HFF-Myc (cell line): Measurements from ENCODE around the gene GRIN1.

Experiments
- DNase-seq: peaks from one replicate; pipeline ENCODE4 v3.0.0-alpha.2; 2011; ENCODE audit warnings: low read depth; ENCODE audit errors: extremely low read depth
- H3K4me3 ChIP-seq: replicated peaks from 2 replicates; pipeline ENCODE4 v1.5.1; 2011; ENCODE audit warnings: low read depth, mild to moderate bottlenecking, control low read depth, low read length
- TF ChIP-seq, protein P1 (sequence below): IDR thresholded peaks from 2 replicates; pipeline ENCODE4 v1.5.1; 2012; ENCODE audit warnings: mild to moderate bottlenecking, low read depth, low read length, control low read depth; ENCODE audit errors: missing control alignments

Gene GRIN1

DNA sequence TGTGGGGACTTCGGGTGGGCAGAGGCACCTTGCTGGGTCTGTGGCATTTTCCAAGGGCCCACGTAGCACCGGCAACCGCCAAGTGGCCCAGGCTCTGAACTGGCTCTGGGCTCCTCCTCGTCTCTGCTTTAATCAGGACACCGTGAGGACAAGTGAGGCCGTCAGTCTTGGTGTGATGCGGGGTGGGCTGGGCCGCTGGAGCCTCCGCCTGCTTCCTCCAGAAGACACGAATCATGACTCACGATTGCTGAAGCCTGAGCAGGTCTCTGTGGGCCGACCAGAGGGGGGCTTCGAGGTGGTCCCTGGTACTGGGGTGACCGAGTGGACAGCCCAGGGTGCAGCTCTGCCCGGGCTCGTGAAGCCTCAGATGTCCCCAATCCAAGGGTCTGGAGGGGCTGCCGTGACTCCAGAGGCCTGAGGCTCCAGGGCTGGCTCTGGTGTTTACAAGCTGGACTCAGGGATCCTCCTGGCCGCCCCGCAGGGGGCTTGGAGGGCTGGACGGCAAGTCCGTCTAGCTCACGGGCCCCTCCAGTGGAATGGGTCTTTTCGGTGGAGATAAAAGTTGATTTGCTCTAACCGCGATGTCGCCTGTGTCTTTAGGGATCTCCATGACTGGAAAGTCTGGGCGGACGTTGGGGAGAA lies 30.2 kb upstream of the GRIN1 start:
- DNase-seq = no peak
- TF ChIP-seq, protein P1, sequence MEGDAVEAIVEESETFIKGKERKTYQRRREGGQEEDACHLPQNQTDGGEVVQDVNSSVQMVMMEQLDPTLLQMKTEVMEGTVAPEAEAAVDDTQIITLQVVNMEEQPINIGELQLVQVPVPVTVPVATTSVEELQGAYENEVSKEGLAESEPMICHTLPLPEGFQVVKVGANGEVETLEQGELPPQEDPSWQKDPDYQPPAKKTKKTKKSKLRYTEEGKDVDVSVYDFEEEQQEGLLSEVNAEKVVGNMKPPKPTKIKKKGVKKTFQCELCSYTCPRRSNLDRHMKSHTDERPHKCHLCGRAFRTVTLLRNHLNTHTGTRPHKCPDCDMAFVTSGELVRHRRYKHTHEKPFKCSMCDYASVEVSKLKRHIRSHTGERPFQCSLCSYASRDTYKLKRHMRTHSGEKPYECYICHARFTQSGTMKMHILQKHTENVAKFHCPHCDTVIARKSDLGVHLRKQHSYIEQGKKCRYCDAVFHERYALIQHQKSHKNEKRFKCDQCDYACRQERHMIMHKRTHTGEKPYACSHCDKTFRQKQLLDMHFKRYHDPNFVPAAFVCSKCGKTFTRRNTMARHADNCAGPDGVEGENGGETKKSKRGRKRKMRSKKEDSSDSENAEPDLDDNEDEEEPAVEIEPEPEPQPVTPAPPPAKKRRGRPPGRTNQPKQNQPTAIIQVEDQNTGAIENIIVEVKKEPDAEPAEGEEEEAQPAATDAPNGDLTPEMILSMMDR = no peak
- H3K4me3 ChIP-seq = no peak overlapping the region

DNA sequence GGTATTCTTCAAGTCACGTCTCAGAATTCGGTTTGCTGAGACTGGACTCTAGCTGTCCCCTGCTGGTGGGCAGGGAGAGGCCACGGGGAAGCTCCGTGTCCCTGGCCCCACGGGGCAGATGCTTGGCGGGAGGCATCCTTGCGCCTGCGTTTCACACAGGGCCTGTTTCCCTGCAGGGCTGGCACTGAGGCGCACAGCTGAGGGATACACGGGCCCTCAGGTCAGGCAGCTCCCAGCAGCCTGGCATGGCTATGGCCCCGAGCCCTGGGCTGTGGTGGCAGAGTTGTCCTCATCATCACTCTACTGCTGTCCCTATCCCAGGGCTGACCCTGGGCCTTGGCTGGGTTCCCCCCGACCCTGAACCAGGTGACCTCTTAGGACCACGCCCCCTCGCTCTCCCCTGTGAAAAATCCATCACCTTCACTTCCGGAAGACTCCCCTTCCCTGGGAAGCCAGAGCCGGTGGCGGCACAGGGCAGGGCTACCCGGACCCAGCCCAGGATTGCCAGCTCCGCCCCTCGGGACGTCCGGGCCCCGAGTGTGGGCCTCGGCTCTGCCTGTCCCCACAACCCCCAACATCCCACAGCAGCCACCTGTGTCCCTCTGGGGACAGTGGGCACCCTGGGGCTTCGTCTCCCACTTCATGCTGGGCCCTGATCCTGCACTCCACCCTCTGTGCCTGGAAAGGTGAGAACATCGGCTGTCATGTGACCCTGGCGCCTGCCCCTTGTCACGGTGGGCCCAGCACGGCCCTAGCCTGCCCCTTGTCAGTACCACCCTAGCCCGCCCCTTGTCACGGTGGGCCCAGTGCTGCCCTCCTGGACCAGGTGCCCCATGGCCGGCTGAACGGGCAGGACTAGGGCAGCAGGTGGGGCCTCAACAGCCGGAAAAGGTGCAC lies 29.5 kb upstream of the GRIN1 start:
- TF ChIP-seq, protein P1 = peak; percentile 5
- H3K4me3 ChIP-seq = no peak overlapping the region
- no peak for DNase-seq

DNA sequence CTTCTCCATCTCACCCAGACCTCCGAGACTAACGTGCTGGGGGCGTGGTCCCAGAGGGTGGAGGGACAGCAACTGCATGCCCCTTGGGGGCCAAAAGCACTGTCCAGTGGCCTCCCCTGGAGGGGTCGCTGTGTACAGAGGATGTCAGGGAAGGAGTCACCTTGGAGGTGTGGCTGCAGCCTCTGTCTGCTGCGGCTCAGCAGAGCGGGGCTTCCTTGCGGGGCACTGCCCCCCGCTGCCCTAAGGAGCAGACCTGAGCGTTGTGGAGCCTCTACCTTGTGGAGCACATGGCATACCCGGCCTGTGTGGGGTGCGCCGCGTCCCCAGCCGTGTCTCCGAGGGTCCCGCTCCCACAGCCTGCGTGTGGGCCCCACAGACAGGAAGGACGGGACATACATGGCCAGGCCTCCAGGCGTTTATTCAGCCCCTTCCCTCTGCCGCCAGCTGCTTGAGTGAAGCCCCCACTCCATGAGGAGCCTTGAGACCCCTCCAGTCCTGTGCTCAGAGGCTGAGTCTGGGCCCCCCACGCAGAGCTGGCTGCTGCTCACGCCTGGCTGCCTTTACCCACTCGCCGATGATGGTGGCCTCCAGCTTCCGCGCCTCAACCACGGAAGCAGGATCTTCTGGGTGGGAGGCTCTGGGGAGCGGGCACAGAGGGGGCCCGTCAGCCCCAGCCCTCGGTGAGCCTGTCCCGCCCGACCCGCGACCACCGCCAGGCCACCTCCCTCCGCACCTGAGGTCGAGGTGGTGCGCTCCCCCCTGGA lies 28.6 kb upstream of the GRIN1 start:
- TF ChIP-seq, protein P1 = no peak
- H3K4me3 ChIP-seq = no peak overlapping the region
- DNase-seq = no peak

DNA sequence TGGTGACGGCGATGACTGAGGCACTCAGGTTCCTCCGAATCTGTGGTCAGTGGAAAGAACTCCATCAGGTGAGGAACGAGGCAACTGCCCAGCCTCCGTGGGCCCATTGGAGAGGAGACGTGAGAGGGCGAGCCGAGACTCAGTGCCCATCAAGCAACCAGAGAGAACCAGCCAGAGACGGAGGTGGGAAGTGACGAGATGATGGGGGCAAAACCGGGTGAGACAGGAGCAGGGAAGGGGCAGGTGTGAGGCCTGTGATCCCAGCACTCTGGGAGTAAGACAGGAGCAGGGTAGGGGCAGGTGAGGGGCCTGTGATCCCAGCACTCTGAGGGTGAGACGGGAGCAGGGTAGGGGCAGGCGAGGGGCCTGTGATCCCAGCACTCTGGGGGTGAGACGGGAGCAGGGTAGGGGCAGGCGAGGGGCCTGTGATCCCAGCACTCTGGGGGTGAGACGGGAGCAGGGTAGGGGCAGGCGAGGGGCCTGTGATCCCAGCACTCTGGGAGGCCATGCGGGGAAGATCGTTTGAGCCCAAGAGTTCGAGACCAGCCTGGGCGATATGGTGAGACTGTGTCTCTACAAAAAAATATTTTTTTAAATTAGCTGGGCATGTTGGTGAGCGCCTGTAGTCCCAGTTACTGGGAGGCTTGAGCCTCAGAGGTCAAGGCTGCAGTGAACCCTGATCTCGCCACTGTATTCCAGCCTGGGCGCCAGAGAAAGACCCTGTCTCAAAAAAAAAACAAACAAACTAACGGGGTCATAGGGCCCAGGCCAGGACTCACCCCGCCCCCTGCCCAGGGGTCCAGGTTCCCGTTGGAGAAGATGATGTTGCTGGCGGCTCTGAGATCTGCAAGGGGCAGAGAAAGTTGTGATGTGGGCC lies 27.8 kb upstream of the GRIN1 start:
- DNase-seq = no peak
- TF ChIP-seq, protein P1 = no peak
- no peak overlapping the region for H3K4me3 ChIP-seq

DNA sequence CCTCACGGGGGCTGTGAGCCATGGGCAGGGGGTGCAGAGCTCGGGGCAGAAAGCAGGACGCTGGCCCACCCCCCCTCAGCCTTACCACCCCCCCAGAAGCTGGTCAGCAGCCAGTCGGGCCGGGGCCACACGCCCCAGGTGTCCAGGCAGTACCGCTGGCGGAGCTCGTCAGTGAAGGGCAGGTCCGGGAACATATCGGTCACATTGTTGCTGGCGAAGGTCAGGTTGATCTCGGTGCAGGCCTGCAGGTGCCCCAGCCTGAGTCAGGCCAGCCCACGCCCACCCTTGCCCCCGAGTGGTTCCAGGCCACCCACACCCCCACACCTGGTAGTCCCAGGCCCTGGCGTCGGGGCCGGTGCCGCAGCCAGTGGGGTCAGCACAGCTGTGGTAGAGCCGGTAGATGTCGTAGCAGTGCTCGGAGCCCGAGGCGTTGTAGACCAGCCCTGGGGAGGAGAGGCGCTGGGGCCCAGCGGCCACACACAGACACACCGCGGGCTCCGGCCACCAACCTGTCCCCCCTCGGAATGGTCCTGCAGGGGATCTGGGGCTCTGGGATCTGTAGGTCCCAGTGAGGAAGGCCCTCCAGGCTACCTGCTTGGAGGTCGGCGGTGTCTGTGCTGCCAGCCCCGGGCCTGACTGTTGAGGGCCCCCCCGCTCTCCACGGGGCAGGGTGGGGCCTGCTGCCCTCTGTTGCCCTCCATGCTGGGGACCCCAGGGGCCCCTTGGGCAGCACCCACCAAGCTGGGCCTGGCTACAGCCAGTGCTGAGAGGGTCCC lies 27.0 kb upstream of the GRIN1 start:
- TF ChIP-seq, protein P1 = no peak
- DNase-seq = no peak
- H3K4me3 ChIP-seq = no peak overlapping the region
